GM19240 (cell line): ENCODE data around the gene LRRC59.

Experiments used
- DNase-seq: peaks from one replicate; pipeline ENCODE4 v3.0.0; 2011; ENCODE audit warnings: low spot score; ENCODE audit not compliant: insufficient read length

The LRRC59 gene

DNA sequence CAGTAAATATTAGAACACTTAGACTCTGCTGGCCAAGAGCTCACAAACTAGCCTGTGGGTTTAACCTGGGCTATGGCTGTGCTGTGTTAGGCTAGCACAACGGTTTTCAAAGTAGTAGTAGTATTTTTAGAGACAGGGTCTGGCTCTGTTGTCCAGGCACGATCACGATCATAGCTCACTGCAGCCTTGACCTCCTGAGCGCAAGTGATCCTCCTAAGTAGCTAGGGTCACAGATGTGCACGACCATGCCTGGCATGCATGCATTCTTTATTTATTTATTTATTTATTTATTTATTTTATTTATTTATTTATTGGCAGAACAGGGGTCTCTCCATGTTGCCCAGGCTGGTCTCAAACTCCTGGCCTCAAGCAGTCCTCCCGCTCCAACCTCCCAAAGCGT is 34.7 kb downstream of the LRRC59 start:
- DNase-seq: no peak

DNA sequence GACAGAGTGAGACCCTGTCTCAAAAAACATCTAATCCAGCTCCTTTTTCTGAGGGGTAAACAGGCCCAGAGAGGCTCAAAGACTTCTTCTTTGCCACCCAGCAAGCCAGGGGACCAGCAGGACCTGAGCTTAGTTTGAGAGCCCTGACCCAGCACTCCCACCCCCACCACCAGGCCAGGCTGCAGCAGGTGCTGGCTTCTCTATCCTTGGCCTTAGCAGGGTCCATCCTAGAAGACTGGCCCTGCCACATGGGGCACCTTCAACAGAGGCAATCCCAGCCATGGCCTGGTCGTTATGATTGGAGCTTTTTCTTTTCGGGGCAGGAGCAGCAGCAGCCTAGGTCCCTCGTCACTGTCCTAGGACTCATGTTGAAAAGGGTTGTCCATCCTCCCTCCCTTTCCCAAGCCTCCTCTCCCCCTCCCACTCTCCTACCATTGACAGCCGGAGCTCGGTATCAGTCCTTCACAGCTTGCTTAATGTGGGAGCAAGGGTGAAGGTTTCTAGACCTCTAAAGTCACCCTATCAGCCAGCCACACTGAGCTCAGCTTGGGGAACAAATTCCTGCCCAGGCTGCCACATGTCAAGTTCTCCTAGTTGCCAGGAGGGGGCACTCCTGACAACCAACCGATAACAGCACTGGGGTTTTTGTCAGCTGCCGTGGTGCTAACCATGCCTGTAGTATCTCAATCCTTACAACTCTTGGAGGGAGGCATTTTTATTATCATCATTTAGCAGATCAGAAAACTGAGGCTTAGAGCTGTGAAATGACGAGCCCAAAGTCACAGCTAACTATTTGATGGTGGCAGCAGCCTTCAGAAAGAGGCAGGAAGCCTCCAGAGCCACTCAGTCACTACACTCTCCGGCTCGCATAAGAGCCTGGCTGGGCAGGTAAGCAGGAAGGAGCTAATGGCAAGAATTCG is 35.5 kb downstream of the LRRC59 start:
- DNase-seq: peak; percentile 65

DNA sequence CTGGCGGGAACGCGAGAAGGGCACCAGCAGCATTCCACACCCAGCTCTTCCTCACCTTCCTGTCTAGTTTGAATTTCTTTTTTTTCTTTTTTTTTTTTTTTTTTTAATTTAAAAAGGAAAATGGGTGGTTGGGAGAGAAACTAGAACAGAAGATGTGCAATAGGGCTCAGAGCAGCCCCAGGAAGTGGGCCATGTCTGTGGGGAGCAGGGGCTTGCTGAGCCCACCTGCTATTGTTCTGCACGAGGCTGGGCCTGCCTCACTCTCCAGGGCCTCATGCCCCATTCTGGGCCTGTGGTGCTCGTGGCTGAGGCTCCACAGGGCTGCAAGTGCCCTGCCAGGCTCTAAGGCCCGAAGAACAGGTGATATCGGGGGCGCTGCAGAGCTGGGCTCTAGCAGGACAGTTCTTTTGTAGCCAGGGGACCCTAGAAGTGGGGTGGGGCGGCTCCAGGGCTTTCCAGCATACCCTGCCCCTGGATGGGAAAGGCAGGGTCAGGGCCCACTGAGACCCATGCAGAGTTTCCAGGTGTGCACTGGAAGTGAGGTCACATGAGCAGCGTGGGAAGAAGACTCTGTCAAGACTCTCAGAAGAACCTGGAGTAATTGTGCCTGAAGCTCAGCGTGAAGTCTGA is 36.7 kb downstream of the LRRC59 start:
- no peak for DNase-seq

DNA sequence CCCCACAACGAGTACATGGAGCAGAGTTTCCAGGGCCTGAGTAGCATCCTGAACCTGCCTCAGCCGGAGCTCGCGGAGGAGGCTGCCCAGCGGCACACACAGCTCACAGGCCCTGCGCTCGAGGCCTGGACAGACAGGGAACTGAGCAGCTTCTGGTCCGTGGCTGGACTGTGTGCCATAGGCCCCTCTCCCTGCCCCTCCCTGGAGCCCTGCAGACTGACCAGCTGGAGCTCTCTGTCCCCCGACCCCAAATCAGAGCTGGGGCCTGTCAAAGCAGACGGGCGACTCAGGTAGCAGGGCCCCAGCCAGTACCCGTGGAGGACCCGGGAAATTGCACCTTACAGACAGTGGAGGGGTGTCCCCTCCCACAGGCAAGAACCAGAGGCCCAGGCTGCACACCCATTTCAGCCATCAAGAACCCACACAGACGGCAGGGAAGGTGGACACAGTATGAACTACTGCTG is 37.3 kb downstream of the LRRC59 start:
- no peak for DNase-seq

DNA sequence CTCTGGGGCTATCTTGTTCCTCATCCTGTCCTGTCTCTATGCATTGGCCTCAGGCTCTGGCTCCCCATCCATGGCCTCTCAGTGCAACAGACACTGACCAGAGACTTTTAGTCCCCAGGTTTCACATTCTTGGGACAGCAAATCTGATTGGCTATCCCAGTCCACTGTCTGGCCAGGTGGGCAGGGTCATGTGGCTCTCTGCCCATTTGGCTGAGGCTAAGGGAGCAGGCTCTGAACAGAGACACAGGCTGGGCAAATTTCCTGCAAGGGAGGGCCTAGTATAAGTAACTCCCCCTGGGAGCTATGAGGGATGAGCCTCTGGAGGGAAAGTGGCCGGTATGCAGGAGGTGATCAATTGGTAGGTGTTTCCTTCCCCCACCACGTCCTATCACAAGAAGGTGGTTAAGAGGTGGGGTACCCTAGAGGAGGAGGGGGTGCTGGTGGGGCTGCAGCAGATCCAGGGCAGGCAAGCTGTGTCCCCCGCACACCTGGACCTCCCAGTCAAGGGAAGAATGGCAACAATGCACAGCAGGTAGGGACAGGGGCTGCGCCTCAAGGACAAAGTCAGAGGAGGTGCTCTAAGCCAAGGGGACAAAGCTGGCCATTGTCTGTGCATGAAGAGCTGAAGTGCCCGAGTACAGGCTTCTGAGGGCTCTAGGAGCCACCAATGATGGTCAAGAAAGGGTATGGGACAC is 38.2 kb downstream of the LRRC59 start:
- DNase-seq: no peak

DNA sequence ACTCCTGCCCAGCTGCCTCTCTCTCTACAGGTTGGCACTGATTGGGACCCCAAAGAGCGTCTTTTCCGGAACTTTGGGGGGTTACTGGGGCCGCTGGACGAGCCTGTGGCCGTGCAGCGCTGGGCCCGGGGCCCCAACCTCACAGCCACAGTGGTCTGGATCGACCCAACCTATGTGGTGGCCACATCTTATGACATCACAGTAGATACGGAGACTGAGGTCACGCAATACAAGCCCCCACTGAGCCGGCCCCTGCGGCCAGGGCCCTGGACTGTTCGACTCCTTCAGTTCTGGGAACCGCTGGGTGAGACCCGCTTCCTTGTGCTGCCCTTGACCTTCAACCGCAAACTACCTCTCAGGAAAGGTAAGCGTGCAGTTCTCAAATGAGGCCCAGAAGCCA is 39.1 kb downstream of the LRRC59 start:
- DNase-seq: no peak

DNA sequence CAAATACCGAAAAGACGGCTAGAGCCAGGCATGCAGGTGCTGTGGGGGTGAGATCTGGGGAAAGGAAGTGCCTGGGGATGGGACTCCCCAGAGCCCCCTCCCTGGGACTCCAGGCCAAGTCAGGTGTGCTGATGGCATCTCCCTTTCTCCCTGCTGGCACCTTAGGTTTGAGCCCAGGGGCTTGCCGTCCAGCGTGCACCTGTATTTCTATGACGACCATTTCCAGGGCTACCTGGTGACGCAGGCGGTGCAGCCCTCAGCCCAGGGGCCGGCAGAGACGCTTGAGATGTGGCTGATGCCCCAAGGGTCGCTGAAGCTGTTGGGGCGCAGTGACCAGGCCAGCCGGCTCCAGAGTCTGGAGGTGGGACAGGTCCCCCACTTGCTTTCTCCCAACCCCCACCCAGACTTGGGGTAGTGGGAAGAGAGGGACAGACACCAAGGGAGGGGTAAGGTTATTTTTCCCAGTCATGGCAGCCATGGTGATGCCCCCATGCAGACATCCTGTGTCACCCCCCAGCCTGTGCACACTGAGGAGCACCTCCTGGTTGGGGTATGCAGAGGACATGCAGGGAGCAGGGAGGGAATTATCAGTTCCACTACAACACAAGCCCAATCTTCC is 40.3 kb downstream of the LRRC59 start:
- DNase-seq: no peak

DNA sequence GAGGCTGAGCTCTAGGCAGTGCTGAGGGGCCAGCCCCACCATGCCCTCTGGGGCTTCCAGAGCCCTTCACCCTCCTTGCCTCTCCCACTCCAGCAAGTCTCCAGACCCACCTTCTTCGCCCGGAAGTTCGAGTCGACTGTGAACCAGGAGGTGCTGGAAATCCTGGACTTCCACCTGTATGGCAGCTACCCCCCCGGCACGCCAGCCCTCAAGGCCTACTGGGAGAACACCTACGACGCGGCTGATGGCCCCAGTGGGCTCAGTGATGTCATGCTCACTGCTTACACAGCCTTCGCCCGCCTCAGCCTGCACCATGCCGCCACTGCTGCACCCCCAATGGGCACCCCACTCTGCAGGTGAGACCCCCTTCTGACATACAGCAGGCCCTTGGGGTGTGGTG is 40.9 kb downstream of the LRRC59 start:
- DNase-seq: no peak

DNA sequence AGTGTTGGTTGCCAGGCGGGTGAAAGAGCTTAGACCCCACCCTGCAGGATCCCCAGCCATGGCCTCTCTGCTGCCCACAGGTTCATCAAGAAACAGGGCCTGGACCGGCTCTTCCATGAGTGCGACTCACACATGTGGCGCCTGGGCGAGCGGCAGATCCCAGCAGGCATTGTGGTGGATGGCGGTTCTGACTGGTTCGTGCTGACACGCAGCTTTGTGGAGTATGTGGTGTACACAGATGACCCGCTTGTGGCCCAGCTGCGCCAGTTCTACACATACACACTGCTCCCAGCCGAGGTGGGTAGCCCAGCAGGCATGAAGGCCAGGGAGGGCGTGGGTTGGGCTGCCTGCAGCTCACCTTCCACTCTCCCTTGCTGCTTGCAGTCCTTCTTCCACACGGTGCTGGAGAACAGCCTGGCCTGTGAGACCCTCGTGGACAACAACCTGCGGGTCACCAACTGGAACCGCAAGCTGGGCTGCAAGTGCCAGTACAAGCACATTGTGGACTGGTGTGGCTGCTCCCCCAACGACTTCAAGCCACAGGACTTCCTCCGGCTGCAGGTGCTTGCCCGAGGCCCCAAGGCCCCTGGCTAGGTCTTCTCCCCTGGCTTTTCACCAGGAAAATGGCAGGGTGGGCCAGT is 41.5 kb downstream of the LRRC59 start:
- no peak for DNase-seq

DNA sequence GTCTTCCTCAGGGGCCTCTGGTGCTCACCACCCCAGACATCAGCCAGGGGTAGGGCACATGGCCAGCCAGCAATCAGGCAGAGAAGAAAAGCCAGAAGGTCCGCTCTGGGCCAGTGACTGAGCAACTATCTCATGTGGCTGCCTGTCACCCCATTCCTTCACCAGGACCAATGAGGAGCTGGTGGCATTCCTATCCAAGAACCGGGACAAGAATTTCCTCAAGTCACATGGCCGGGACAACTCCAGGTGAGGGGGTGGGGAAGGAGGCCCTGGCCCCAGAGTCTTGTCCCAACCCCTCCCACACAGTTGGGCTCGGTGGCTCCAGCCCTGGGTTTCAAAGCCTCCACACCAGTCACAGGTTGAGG is 42.0 kb downstream of the LRRC59 start:
- DNase-seq: no peak

DNA sequence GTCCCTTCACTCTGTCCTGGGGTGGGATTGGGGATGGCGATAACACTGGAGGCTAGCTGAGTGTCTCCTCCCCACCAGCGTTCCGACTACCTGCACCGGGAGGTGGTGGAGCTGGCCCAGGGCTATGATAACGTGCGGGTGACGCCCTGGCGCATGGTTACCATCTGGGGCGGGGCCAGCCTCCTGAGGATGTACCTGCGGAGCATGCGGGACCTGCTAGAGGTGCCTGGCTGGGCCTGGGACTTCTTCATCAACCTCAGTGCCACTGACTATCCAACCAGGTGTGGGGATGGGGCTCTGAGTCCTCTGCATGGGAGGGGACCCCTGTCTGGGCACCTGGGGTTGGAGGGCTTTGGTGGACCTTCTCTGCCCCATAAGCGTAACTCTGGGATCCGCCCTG is 42.5 kb downstream of the LRRC59 start:
- DNase-seq: no peak

DNA sequence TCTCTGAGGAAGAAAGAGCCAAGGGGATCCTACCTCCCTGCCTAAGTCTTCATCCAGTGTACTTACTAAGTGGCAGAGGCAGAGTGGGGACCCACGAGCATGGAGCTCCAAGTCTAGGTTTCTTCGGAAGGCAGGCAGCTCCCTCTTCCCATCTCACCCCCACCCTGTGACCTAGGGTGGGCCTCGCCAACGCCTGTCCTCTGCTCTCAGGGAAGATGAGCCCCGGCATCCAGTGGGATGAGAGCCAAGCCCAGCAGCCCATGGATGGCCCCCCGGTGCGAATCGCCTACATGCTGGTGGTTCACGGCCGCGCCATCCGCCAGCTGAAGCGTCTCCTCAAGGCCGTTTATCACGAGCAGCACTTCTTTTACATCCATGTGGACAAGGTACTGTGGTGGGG is 43.1 kb downstream of the LRRC59 start:
- no peak for DNase-seq

DNA sequence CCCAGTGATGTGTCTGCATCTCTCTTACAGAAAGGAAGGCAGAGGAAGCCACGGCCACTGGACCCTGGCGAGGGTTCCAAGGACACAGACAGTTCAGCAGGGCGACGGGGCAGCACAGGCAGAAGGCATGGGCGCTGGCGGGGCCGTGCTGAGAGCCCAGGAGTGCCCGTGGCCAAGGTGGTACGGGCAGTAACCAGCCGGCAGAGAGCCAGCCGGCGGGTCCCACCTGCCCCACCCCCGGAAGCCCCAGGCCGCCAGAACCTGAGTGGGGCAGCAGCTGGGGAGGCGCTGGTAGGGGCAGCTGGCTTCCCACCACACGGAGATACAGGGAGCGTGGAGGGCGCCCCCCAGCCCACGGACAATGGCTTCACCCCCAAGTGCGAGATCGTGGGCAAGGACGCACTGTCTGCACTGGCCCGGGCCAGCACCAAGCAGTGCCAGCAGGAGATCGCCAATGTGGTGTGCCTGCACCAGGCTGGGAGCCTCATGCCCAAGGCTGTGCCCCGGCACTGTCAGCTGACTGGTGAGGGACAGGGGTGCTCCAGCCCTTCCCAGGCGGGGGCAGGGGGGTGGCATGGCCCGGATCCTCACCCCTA is 43.6 kb downstream of the LRRC59 start:
- DNase-seq: no peak

DNA sequence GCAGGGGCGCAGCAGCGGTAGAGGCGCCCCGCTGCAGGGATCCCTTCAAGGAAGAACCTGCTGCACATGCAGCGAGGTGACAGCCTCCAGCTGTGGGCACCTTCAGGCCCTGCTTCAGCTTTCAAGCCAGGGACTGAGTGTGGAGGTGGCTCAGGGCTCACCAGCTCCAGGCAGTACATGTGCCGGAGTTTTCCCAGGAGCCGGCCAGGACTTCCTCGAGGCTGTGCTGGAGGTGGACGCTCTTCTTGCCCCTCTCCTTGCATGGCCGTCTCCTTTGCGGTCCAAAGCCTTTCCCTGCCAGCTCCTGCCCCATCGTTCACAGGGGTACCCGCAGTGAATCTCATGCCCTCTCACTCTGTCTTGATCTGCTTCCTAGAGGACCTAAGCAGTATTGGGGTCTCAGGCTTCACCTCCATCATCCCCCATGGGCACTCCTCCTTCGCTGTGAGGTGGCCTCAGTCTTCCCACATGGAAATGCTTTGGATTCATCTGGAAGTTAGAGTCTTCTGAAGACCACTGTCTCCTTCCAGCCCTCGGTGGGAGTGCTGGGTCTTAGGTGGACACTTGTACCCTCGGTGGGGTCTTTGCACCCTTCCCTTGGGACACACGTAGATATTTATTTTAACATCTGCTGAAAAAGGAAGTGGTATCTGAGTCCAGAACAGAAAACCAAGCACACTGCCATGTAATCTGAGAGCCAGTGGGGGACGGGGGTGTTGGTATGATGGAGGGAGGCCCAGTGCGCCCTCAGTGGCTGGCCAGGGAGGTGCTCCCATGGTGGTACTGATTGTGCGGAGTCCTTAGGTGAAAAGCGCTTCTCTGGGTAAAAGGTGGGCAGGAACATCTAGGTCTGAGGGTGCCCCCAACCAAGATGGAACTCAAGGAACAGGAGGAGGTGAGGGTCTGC is 44.4 kb downstream of the LRRC59 start:
- DNase-seq: no peak

DNA sequence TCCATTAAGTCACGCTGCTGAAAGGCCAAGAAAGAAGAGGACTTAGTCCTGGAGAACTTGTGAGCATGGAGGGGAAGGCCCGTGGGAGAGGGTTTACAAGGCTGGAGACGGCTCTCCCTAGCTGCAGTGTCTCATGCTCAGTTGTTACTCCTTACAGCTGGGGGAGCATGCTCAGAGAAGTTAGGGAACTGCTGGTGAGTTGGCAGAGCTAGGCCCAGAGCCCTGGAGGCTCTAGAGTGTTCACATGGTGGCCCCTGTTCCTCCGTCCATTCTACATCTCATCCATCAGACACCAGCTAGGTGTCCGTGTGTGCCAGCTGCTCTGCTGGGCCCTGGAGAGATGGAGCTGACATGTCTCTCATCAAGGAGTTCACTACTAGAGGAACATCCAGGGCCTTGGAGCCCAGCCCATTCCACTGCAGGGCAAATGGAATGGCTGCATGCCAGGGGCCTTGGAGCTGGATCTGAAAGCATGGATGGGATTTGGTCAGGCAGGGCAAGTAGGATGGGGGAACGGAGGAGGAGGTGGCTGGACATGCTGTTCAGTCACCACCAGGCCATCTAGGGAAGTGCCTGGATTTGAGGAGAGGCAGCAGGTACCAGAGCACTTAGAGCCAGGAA is 45.1 kb downstream of the LRRC59 start:
- DNase-seq: no peak

DNA sequence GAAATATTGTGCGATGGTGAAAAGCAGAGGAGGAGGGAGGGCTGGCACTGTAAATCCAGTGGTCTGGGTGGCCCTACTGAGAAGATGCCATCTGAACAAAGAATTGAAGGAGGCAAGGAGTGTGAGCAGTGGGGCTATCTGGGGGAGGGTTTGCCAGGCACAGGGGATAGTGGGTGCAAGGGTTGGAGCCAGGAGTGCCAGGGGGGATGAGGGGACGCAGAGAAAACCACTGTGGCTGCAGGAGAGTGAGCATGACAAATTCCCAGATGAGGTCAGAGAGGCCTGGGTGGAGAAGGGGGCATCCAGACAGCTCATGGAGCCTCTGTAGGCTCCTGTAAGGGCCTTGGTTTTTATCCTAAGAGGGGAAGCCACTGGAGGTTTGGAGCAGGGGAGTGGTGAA is 46.6 kb downstream of the LRRC59 start:
- no peak for DNase-seq

DNA sequence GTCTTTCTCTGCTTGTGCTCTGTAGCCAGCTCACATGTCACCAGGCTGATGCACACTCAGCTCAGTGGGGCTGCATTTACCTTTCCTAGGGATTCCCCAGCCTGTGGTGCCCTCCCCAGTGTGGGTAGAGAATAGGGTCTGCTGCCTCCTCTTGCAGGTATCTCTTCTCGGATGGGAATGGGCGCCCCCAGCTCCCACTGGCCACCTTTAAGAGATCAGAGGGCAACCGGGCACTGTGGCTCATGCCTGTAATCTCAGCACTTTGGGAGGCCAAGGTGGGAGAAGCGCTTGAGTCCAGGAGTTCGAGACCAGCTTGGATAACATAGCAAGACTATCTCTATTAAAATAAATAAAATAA is 48.1 kb downstream of the LRRC59 start:
- DNase-seq: no peak

DNA sequence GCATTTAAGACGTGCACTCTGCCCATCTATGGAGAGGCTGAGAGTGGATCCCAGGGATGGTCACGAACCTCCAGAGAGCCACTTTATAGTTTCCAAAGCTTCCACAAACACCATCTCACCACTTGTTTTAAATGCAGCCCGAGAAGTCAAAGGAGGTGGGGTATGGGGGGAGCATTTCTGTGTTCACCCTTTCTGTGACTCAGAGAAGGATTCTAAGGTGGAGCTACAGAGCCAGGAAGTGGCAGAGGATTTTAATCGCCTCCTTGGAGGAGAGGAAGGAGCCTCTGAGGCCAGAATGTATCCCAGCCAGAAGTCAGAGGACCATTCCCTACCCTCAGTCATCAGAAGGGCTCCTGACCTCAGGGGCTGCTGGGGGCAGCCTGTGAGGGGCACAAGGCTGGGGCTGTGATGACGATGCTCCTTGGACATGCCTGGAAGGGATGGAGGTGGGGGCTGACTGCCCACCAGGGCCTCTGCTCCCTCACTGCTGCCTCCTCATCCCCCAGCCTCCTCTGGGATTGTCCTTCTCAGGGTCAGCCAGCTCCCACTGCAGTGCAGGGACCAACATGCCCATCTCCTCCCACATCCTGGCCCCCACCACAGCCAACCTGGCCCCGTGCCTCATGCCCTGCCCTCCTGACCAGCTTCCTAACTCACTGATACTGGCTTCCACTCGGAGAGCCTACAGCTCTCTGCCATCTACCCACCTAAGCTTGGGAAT is 48.6 kb downstream of the LRRC59 start:
- no peak for DNase-seq

DNA sequence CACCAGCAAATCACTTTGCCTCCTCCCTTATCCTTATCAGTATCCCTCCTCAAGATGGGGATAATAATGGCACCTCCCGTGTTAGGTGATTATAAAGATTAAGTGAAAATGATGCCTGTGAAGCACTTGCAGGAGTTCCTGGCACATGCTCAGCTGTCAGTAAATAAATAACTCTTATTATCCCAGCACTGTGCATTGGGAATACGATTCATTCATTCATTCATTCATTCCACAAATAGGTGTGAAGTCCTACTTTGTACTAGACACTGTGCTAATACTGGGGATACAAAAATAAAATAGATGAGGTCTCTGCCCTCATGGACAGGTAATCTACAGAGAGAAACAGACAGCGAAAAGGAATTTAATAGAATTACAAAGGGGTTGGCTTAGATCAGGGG is 49.4 kb downstream of the LRRC59 start:
- DNase-seq: no peak
